ENCODE data around the gene ABHD15.

Gene ABHD15

GRCh38 chr17:29578626-29579485 is 12.0 kb upstream of the ABHD15 start:
- TF ChIP-seq CTCF (IDR thresholded peaks at IDR 0.05; ENCODE audit: low read depth, low read length) = no peak
- no peak for DNase-seq (ENCODE audit: extremely low read depth, low read depth)

DNA sequence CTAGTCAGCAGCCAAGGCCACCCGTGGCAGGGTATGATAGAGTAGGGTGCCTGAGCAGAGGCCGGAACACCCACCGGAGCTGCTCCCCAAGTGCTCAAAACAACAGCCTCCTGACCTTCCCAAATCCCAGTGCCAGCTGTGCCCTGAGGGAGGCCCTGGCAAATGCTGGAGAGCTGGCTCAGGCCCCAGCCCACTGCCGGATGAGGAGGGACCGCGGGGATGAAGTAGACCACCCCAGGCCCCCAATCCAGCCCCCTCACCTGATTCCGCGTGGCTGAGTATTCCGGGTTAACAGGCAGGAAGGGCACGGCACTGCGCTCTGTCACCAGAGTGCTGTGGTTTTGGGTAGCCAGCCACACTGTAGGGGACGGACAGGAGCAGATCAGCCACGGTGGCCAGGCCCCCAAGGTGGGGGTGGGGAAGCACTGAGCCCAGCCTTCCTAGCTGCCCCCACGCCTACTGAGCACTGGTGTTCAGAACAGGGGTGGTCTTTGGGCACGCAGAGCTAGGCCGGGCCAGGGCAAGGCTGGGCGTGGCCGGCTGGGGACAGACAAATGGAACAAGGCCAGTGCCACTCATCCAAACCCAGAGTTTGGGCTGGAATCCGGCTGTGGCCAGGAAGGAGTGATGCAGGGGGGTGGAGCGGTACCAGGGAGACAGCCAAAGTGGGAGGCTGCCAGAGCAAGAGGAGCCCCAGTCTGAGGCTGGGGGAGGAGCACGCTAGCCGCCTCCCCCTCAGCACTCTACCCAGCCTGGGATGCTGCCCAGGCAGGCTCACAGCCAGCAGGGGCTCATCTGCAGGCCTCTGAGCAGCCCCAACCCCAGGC is 10.8 kb upstream of the ABHD15 start:
- DNase-seq (ENCODE audit: extremely low read depth, low read depth) = peak; percentile 52
- TF ChIP-seq CTCF (IDR thresholded peaks at IDR 0.05; ENCODE audit: low read depth, low read length) = no peak

DNA sequence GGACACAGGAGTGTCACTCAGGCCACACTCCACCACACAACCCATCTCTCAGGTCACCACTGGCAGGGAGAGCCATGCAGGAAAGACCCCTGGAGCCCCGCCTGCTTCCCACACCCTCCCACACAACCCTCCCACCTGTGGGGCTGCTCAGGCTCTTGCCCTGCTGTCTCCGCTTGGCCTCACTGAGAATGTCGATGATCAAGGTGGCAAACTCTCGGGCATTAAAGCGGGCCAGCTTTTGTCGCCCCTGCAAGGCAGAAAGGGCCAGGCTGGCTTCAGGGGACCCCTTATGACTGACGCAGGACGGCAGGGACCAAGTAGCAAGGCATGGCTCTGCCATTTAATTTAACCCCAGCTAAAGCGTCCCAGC is 10.1 kb upstream of the ABHD15 start:
- TF ChIP-seq CTCF (IDR thresholded peaks at IDR 0.05; ENCODE audit: low read depth, low read length) = no peak
- DNase-seq (ENCODE audit: extremely low read depth, low read depth) = no peak

- DNase-seq (ENCODE audit: extremely low read depth, low read depth) = no peak
- no peak for TF ChIP-seq CTCF (IDR thresholded peaks at IDR 0.05; ENCODE audit: low read depth, low read length)
Measured at GRCh38 chr17:29576214-29577000, 9.6 kb upstream of the ABHD15 start.

- DNase-seq (ENCODE audit: extremely low read depth, low read depth) = no peak
- no peak for TF ChIP-seq CTCF (IDR thresholded peaks at IDR 0.05; ENCODE audit: low read depth, low read length)
Measured at GRCh38 chr17:29575511-29576213, 8.8 kb upstream of the ABHD15 start.

DNA sequence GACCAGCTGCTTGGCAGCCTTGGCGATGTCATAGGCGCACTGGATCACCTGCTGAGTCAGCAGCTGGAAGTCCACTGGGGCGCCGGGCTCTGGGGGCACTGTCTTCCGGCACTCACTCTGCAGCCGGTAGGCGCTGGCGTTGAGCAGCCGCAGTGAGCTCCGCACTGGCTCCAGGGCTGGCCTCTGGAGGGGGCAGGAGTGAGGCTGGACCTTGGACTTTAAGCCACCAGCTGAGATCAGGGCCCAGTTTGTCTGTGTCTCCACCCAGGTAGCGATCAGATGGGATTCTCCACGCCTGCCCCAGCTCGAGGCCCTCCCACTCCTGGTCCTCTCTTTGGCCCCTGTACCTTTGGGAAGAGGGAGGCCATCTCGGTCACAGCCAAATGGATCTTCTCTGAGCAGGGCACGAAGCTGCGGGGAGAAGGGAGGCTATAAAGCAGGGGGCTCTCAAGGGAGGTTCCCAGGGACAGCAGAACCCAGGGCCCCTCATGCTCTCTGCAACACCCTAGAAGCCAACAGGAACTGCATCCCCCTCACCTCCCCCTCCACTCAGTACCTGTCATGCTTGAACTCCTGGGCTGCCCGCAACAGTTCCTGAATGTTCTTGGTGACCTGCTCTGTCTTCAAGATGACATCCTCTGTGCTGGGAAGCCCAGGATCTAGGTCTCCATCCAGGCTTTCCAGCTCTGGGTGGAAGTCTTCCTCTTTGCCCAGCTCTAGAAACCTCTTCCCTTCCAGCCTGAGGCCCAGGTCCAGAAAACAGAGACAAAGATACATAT is 8.1 kb upstream of the ABHD15 start:
- DNase-seq (ENCODE audit: extremely low read depth, low read depth) = no peak
- no peak for TF ChIP-seq CTCF (IDR thresholded peaks at IDR 0.05; ENCODE audit: low read depth, low read length)
